Ishikawa (cell line): ENCODE results near the gene DST.

ENCODE experiments used
- CEBPB ChIP-seq: IDR thresholded peaks from 2 replicates; pipeline ENCODE4 v1.6.1; 2012
- CREB1 ChIP-seq: IDR thresholded peaks from 2 replicates; pipeline ENCODE4 v1.6.1; 2012; ENCODE audit warnings: low read depth
- EGR1 ChIP-seq: IDR thresholded peaks from 2 replicates; pipeline ENCODE4 v1.6.1; 2012
- EP300 ChIP-seq: IDR thresholded peaks from 2 replicates; pipeline ENCODE4 v1.6.1; 2012; ENCODE audit warnings: borderline replicate concordance
- FOXM1 ChIP-seq: IDR thresholded peaks from 2 replicates; pipeline ENCODE4 v1.6.1; 2012; ENCODE audit warnings: low read depth, borderline replicate concordance
- NFIC ChIP-seq: IDR thresholded peaks from 2 replicates; pipeline ENCODE4 v1.6.1; 2012
- RAD21 ChIP-seq: IDR thresholded peaks from 2 replicates; pipeline ENCODE4 v1.6.1; 2012; ENCODE audit warnings: low read depth
- TAF1 ChIP-seq: IDR thresholded peaks from 2 replicates; pipeline ENCODE4 v1.6.1; 2012; ENCODE audit warnings: low read depth, mild to moderate bottlenecking
- TCF12 ChIP-seq: IDR thresholded peaks from 2 replicates; pipeline ENCODE4 v1.6.1; 2012; ENCODE audit warnings: low read depth
- TEAD4 ChIP-seq: IDR thresholded peaks from 2 replicates; pipeline ENCODE4 v1.6.1; 2012
- YY1 ChIP-seq: IDR thresholded peaks from 2 replicates; pipeline ENCODE4 v1.6.1; 2012; ENCODE audit warnings: low read depth
- ZBTB7A ChIP-seq: IDR thresholded peaks from 2 replicates; pipeline ENCODE4 v1.6.1; 2012; ENCODE audit warnings: low read depth
- TF ChIP-seq, protein P1 (sequence below): IDR thresholded peaks from 2 replicates; pipeline ENCODE4 v1.6.1; 2012
- TF ChIP-seq, protein P2 (sequence below): IDR thresholded peaks from 2 replicates; pipeline ENCODE4 v1.6.1; 2012; ENCODE audit warnings: low read depth, mild to moderate bottlenecking
- TF ChIP-seq, protein P3 (sequence below): IDR thresholded peaks from 2 replicates; pipeline ENCODE4 v1.6.1; 2012

The DST gene

DNA sequence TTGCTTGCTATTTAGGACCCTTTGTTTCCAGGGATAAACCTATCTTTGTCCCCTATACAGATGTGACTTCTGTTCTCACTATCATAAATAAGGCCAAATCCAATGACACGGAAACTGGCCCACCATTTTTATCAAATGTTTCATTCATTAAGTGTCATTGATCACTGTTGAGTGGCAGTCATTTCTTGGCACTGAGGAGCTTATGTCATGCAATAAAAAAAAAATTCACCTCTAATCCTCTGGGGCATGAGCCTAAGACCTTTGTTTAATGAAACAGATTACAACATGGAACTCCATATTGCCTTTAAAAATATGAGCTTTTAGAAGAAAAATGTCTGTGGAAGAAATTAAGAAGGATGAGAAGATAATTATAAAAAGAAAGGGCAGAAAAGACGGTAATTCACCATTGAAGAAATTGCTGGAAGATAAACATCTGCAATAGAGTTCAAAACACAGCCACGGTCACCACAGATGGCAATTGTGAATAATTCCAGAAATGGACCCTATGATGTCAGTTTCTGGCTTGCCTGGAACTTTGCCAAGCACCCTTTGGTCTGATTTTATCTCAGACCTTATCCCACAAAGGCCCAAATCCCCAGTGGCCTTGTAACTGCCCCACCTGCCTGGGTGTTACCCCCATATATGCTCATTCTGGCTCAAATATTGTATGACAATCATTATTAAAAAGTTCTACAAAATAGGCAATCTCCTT, 91.1 kb downstream of the DST start:
- TF ChIP-seq RAD21, result no peak
- no peak for TF ChIP-seq TCF12
- no peak for TF ChIP-seq TAF1

DNA sequence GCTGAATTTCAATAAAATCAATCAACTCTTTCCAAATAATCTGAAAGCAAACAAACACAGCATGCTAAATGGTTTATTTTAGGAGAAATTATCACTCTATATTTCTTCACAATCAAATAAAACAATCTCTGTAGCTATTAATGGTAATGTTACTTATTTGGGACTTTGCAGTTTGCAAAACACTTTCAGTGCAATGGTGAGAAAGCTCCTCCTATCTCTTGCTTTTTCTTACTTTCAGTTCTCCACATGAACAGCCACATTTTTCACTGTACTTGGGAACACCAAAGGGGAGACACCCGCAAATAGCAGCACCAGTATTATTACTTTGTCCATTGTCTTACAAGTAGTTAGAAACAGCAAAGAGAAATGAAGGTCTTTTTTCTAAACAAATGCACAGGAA, 92.4 kb downstream of the DST start:
- TF ChIP-seq, protein P1, sequence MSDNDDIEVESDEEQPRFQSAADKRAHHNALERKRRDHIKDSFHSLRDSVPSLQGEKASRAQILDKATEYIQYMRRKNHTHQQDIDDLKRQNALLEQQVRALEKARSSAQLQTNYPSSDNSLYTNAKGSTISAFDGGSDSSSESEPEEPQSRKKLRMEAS, result no peak
- TF ChIP-seq EGR1 (no peak), YY1 (no peak), EP300 (no peak), FOXM1 (no peak), NFIC (no peak), TCF12 (no peak)

DNA sequence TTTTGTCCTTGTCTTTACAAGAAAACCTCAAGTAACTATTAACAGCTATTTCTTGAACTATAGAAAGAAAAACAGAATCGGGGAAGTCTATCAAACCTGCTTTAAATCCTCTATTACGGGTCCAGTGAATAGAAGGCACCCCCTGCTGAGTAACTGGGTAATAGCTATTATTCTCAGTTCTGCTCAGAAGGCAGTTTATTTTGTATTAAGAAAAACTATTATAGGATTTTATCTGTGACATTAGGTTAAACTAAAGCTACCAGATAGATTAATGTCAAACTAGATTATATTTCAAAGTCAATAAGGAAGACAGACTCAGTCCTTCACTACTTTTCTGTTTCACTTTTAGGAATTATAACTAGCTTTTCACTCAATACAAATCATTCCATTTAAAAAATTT, 93.7 kb downstream of the DST start:
- no peak for TF ChIP-seq YY1
- TF ChIP-seq TCF12, result no peak
- TF ChIP-seq CREB1, result no peak
- TF ChIP-seq EP300, result no peak
- no peak for TF ChIP-seq ZBTB7A
- TF ChIP-seq RAD21, result no peak
- TF ChIP-seq, protein P2, sequence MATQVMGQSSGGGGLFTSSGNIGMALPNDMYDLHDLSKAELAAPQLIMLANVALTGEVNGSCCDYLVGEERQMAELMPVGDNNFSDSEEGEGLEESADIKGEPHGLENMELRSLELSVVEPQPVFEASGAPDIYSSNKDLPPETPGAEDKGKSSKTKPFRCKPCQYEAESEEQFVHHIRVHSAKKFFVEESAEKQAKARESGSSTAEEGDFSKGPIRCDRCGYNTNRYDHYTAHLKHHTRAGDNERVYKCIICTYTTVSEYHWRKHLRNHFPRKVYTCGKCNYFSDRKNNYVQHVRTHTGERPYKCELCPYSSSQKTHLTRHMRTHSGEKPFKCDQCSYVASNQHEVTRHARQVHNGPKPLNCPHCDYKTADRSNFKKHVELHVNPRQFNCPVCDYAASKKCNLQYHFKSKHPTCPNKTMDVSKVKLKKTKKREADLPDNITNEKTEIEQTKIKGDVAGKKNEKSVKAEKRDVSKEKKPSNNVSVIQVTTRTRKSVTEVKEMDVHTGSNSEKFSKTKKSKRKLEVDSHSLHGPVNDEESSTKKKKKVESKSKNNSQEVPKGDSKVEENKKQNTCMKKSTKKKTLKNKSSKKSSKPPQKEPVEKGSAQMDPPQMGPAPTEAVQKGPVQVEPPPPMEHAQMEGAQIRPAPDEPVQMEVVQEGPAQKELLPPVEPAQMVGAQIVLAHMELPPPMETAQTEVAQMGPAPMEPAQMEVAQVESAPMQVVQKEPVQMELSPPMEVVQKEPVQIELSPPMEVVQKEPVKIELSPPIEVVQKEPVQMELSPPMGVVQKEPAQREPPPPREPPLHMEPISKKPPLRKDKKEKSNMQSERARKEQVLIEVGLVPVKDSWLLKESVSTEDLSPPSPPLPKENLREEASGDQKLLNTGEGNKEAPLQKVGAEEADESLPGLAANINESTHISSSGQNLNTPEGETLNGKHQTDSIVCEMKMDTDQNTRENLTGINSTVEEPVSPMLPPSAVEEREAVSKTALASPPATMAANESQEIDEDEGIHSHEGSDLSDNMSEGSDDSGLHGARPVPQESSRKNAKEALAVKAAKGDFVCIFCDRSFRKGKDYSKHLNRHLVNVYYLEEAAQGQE, result no peak
- TF ChIP-seq CEBPB, result no peak
- no peak for TF ChIP-seq NFIC
- TF ChIP-seq FOXM1, result no peak
- TF ChIP-seq TAF1, result no peak
- no peak for TF ChIP-seq TEAD4
- TF ChIP-seq EGR1, result no peak
- TF ChIP-seq, protein P3, sequence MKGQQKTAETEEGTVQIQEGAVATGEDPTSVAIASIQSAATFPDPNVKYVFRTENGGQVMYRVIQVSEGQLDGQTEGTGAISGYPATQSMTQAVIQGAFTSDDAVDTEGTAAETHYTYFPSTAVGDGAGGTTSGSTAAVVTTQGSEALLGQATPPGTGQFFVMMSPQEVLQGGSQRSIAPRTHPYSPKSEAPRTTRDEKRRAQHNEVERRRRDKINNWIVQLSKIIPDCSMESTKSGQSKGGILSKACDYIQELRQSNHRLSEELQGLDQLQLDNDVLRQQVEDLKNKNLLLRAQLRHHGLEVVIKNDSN, result no peak
- TF ChIP-seq, protein P1, result no peak

DNA sequence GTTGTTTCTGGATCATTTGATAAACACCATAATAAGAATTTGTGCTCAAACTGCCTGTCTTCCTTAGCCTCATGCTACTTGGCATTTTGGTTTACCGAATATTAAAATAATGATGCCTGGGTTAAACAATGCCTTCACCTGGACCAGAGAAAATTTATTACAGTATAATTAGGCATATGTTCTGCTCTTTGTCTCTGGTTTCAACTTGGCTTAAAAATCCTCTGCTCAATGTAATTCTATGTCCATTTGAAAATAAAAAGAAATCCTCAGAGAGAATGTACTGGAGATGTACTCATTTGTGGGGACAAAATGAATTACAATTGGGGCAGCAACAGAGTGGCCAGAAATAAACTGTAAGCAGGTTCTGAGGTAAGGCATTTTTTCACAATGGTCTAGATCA, 95.0 kb downstream of the DST start:
- no peak for TF ChIP-seq EGR1
- no peak for TF ChIP-seq NFIC
- no peak for TF ChIP-seq TCF12
- no peak for TF ChIP-seq EP300
- no peak for TF ChIP-seq CEBPB
- no peak for TF ChIP-seq ZBTB7A
- TF ChIP-seq RAD21, result no peak
- TF ChIP-seq CREB1, result no peak
- TF ChIP-seq TAF1, result no peak
- TF ChIP-seq YY1, result no peak

DNA sequence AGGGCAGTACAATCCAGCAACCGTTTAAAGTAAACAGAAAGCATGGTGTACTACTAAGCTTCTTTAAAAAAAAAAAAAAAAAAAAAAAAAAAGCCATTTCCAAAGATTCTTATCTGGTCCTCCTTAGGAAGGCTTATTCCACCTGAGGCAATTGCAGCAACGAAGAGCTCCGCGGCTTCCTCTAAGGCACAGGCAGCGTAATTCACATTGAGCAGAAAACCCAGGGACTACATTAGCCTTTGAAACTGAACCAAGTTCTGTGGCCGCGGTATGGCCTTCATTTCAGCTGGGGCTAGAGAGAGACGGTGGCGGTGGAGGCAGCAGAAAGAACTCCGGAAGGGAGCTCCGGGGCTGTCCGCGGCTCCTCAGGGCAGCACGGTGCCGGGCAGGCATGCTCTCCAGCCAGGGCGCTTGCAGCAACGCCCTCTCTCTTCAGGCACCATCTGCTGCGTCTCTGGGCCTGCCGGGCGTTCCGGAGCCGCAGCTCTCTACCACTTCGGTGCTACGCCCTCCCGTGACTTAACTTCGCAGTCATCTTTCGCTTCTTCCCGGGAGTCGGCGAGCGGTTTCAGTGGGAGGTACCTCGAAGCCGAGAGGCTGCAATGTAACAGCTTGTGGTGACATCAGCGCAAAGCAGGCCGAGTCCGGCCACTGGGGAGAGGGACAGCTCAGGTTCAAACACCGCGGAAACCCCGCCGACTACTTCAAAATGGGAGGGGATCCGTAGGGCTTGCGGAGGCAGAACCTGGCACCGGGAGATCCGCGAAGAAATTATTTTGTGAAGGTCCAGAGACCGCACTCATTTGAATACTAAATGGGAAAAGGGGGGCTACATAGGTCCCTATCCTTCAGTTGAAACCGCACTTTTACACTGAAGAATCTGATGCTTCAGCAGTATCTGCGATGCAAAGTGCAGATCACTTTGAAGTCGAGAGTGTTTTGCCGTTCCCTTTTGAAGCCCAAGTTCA, 100.0 kb downstream of the DST start:
- TF ChIP-seq YY1, result peak; percentile 55; the same call in 1 of the 2 replicates
- peak; percentile 30; the same call in 1 of the 2 replicates for TF ChIP-seq TCF12
- TF ChIP-seq CEBPB, result no peak
- TF ChIP-seq, protein P2, result no peak; the same call in 1 of the 2 replicates
- no peak for TF ChIP-seq EGR1
- TF ChIP-seq FOXM1, result peak; percentile 75
- TF ChIP-seq EP300, result no peak
- no peak for TF ChIP-seq ZBTB7A
- TF ChIP-seq TAF1, result peak; percentile 49
- TF ChIP-seq, protein P3, result no peak; the same call in 1 of the 2 replicates
- no peak for TF ChIP-seq NFIC
- no peak for TF ChIP-seq RAD21
- no peak for TF ChIP-seq TEAD4
- TF ChIP-seq CREB1, result 0 out of 2 replicates have a peak, but pooled peaks have one; percentile 16
- TF ChIP-seq, protein P1, result no peak; the same call in none of the 2 replicates
